SK-N-SH treated with all-trans-retinoic acid at 6 μM for 48 hours (cell line): Measurements from ENCODE around the gene LRCOL1.

ENCODE experiments used
- ATAC-seq: fragments of 200-7000 bp; cut with Tn5 transposase; 3 replicates; pipeline ENCODE4 v1.9.1; 2020; ENCODE audit warnings: mild to moderate bottlenecking, moderate library complexity
- ARNTL ChIP-seq: fragments of 450-650 bp; formaldehyde crosslinking; IDR thresholded peaks from 2 replicates; pipeline ENCODE4 v1.5.0; 2020; ENCODE audit warnings: low read depth, mild to moderate bottlenecking, moderate library complexity, borderline replicate concordance
- BACH2 ChIP-seq: fragments of 250-450 bp; sonication (Bioruptor Pico); IDR thresholded peaks from 2 replicates; pipeline ENCODE4 v1.9.0; 2021; ENCODE audit warnings: mild to moderate bottlenecking, borderline replicate concordance
- CSDC2 ChIP-seq: fragments of 250-450 bp; sonication (Bioruptor Pico); IDR thresholded peaks from 2 replicates; pipeline ENCODE4 v1.5.0; 2020; ENCODE audit warnings: mild to moderate bottlenecking, moderate library complexity
- CSRNP3 ChIP-seq: fragments of 250-450 bp; sonication (Bioruptor Pico); IDR thresholded peaks from 2 replicates; pipeline ENCODE4 v1.5.1; 2021; ENCODE audit warnings: mild to moderate bottlenecking, moderate library complexity
- GLIS3 ChIP-seq: fragments of 250-450 bp; sonication (Bioruptor Pico); IDR thresholded peaks from 2 replicates; pipeline ENCODE4 v1.5.0; 2020; ENCODE audit warnings: mild to moderate bottlenecking, moderate library complexity
- ISL1 ChIP-seq: fragments of 250-450 bp; sonication (Bioruptor Pico); IDR thresholded peaks from 2 replicates; pipeline ENCODE4 v2.1.2; 2022; ENCODE audit warnings: mild to moderate bottlenecking, moderate library complexity
- POU6F1 ChIP-seq: fragments of 250-450 bp; sonication (Bioruptor Pico); IDR thresholded peaks from 2 replicates; pipeline ENCODE4 v1.8.0; 2021; ENCODE audit warnings: low read depth, mild to moderate bottlenecking, moderate library complexity, borderline replicate concordance
- PPARA ChIP-seq: fragments of 250-450 bp; sonication (Bioruptor Pico); IDR thresholded peaks from 2 replicates; pipeline ENCODE4 v1.5.0; 2020; ENCODE audit warnings: mild to moderate bottlenecking, borderline replicate concordance
- RARB ChIP-seq: fragments of 250-450 bp; sonication (Bioruptor Pico); IDR thresholded peaks from 2 replicates; pipeline ENCODE4 v1.8.0; 2021; ENCODE audit warnings: mild to moderate bottlenecking, moderate library complexity
- SNAI2 ChIP-seq: fragments of 250-450 bp; sonication (Bioruptor Pico); IDR thresholded peaks from 2 replicates; pipeline ENCODE4 v1.5.0; 2020; ENCODE audit warnings: mild to moderate bottlenecking, moderate library complexity
- TCF4 ChIP-seq: fragments of 250-450 bp; sonication (Bioruptor Pico); IDR thresholded peaks from 2 replicates; pipeline ENCODE4 v1.8.0; 2021; ENCODE audit warnings: mild to moderate bottlenecking, moderate library complexity, borderline replicate concordance
- TSHZ2 ChIP-seq: fragments of 250-450 bp; sonication (Bioruptor Pico); IDR thresholded peaks from 2 replicates; pipeline ENCODE4 v1.5.0; 2020; ENCODE audit warnings: mild to moderate bottlenecking, moderate library complexity
- ZC3H10 ChIP-seq: fragments of 250-450 bp; sonication (Bioruptor Pico); IDR thresholded peaks from 2 replicates; pipeline ENCODE4 v1.5.1; 2021; ENCODE audit warnings: mild to moderate bottlenecking, moderate library complexity
- ZFP3 ChIP-seq: fragments of 250-450 bp; sonication (Bioruptor Pico); IDR thresholded peaks from 2 replicates; pipeline ENCODE4 v1.5.0; 2020; ENCODE audit warnings: mild to moderate bottlenecking, moderate library complexity
- ZNF70 ChIP-seq: fragments of 450-650 bp; formaldehyde crosslinking; IDR thresholded peaks from 2 replicates; pipeline ENCODE4 v1.5.0; 2020; ENCODE audit warnings: mild to moderate bottlenecking, moderate library complexity
- ZNF8 ChIP-seq: fragments of 450-650 bp; formaldehyde crosslinking; IDR thresholded peaks from 2 replicates; pipeline ENCODE4 v1.5.0; 2020; ENCODE audit warnings: mild to moderate bottlenecking, moderate library complexity
- TF ChIP-seq, protein P1 (sequence below): fragments of 250-450 bp; sonication (Bioruptor Pico); IDR thresholded peaks from 2 replicates; pipeline ENCODE4 v1.5.1; 2020; ENCODE audit warnings: low read depth, mild to moderate bottlenecking, moderate library complexity

Gene LRCOL1

GRCh38 chr12:132558861-132559623 is 51.3 kb downstream of the LRCOL1 start (continued):
- TF ChIP-seq, protein P1, sequence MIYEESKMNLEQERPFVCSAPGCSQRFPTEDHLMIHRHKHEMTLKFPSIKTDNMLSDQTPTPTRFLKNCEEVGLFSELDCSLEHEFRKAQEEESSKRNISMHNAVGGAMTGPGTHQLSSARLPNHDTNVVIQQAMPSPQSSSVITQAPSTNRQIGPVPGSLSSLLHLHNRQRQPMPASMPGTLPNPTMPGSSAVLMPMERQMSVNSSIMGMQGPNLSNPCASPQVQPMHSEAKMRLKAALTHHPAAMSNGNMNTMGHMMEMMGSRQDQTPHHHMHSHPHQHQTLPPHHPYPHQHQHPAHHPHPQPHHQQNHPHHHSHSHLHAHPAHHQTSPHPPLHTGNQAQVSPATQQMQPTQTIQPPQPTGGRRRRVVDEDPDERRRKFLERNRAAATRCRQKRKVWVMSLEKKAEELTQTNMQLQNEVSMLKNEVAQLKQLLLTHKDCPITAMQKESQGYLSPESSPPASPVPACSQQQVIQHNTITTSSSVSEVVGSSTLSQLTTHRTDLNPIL = no peak
- no peak for TF ChIP-seq CSDC2

DNA sequence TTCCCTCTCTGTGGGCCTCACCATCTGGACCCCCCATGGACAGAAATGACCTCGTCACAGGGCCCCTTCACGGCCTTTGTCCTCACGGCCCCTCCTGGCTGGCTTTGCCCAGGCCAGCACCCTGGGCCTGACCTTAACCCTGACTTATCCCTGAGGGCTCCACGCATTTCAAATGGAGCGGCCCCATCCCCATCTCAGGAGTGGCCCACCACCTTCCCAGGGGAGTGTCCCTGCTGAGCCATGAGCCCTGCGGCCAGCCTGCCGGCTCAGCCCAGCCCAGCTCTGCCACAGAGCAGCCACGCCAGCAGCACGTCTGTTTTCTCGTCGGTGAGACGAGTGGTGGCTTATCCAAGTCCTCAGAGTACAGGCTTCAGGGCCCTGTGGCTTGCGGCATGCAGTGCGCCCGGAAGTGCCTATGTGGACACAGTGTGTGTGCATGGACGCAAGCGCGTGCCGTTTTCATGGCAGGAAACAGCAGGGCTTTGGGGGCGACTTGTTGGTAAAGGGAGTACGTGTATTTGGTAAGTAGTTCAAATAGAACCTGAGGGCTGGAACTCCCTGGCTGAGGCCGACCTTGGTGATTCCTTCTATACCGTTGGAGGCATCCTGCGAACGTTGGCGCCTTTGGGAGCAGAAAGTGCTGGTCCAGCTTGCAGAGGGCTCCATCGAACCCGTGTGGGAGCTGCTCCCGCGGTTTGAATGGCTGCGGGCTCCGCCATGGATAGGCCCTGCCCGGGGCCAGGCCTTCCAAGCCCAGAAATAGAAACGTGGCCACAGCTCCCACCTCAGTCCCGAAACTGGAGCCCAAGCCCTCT is 52.1 kb downstream of the LRCOL1 start:
- TF ChIP-seq CSRNP3 = no peak
- no peak for TF ChIP-seq TCF4 (CRISPR knock-in tag)
- TF ChIP-seq ARNTL = no peak
- TF ChIP-seq ZC3H10 (CRISPR knock-in tag) = no peak
- no peak for TF ChIP-seq ZNF8 (CRISPR knock-in tag)
- TF ChIP-seq SNAI2 (CRISPR knock-in tag) = no peak
- no peak for TF ChIP-seq POU6F1
- TF ChIP-seq ZNF70 (CRISPR knock-in tag) = no peak
- ATAC-seq = no peak

DNA sequence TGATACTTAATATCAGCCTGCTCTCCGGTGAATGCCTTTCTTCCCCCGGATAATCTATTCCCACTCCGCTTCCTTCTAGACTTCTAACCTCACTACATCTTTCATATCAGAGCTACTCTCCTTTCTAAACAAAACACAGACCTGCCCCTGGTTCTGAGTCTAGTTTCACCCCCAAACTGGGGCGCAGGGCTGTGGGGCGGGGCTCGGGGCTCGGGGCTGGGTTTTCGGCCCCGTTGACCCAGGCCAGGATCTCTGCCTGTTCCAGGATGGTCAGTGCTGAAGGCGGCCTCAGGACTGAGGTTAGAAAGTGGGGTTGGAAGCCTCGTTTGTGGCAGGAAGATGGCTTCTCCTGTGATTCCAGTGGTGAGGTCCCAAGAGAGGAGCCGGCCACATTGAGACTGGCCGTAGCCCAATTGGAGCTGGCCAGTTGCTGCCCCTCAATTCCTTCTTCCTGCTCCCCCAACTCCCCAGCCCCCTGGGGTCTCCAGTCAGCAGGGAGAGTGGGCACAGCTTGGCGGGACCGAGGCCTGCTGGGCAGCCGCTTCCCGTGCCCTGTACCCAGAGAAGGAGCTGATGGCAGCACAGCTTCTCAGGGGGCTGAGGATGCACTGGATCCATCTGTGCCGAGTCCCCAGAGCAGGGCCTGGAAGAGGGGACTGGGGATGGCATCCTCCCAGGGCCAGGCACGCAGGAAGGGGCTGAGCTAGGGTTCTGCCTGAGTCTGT is 52.9 kb downstream of the LRCOL1 start:
- no peak for ATAC-seq

More for the DNA sequence above, 52.9 kb downstream of the LRCOL1 start:
- no peak for TF ChIP-seq ZNF8 (CRISPR knock-in tag)
- no peak for TF ChIP-seq ARNTL
- TF ChIP-seq ZNF70 (CRISPR knock-in tag) = no peak
- no peak for TF ChIP-seq GLIS3 (CRISPR knock-in tag)
- no peak for TF ChIP-seq CSDC2
- TF ChIP-seq ISL1 (CRISPR knock-in tag) = no peak
- TF ChIP-seq ZFP3 = no peak
- TF ChIP-seq POU6F1 = no peak
- no peak for TF ChIP-seq ZC3H10 (CRISPR knock-in tag)
- TF ChIP-seq BACH2 (CRISPR knock-in tag) = no peak
- TF ChIP-seq PPARA (CRISPR knock-in tag) = no peak
- no peak for TF ChIP-seq TCF4 (CRISPR knock-in tag)
- TF ChIP-seq CSRNP3 = no peak
- TF ChIP-seq SNAI2 (CRISPR knock-in tag) = no peak
- no peak for TF ChIP-seq RARB
- TF ChIP-seq TSHZ2 (CRISPR knock-in tag) = no peak
- TF ChIP-seq, all 23 proteins: peak for 0
